K562 (cell line): ENCODE data around the gene NLGN3. TPM values are rescaled to one million over a fixed set of nuclear protein-coding genes. Genes with fewer than 3 reads are reported as not detected.

Experiments
- ARID2 ChIP-seq: fragments of 450-650 bp; IDR thresholded peaks from 2 replicates; pipeline ENCODE4 v1.6.1; 2017; ENCODE audit warnings: antibody characterized with exemption, mild to moderate bottlenecking
- CBFB ChIP-seq: sonication (generic); formaldehyde crosslinking; IDR thresholded peaks from 2 replicates; pipeline ENCODE4 v1.4.0; 2020; ENCODE audit warnings: mild to moderate bottlenecking, missing genetic modification reagents
- CBX1 ChIP-seq: sonication (generic); IDR thresholded peaks from 2 replicates; pipeline ENCODE4 v1.6.1; 2016; ENCODE audit warnings: antibody characterized with exemption, low read depth, mild to moderate bottlenecking
- CHD4 ChIP-seq: fragments of 200-600 bp; sonication (generic); IDR thresholded peaks from 3 replicates; pipeline ENCODE4 v1.6.1; 2012; ENCODE audit warnings: low read depth, mild to moderate bottlenecking, mixed read lengths, low read length, inconsistent platforms; ENCODE audit not compliant: insufficient read depth, insufficient replicate concordance, poor library complexity, severe bottlenecking
- CREM ChIP-seq: IDR thresholded peaks from 2 replicates; pipeline ENCODE4 v1.6.1; 2014; ENCODE audit warnings: antibody characterized with exemption, low read depth
- KDM2B ChIP-seq: fragments of 250-450 bp; sonication (Bioruptor Pico); IDR thresholded peaks from 2 replicates; pipeline ENCODE4 v1.8.0; 2021; ENCODE audit warnings: mild to moderate bottlenecking, moderate library complexity
- MAFG ChIP-seq: fragments of 450-650 bp; conservative IDR thresholded peaks from 2 replicates; pipeline ENCODE4 v1.6.1; 2016; ENCODE audit warnings: missing genetic modification characterization, missing compliant biosample characterization
- MCM3 ChIP-seq: fragments of 450-650 bp; IDR thresholded peaks from 2 replicates; pipeline ENCODE4 v1.6.1; 2016
- MYBL2 ChIP-seq, 2 experiments: fragments of 450-650 bp in 1 of 2; sonication (generic) in 1 of 2; formaldehyde crosslinking in 1 of 2; IDR thresholded peaks; 2 replicates each; pipeline versions ENCODE4 v1.6.1 to v1.8.1; 2017 to 2022; ENCODE audit warnings: borderline replicate concordance in 1 of 2, inconsistent platforms in 1 of 2, low read depth in 1 of 2, mild to moderate bottlenecking in 1 of 2, missing genetic modification reagents in 1 of 2, moderate library complexity in 1 of 2
- NFRKB ChIP-seq: fragments of 450-650 bp; IDR thresholded peaks from 2 replicates; pipeline ENCODE4 v1.6.1; 2016; ENCODE audit warnings: low read depth
- POLR2B ChIP-seq: fragments of 450-650 bp; IDR thresholded peaks from 2 replicates; pipeline ENCODE4 v1.6.1; 2018; ENCODE audit warnings: low read depth; ENCODE audit not compliant: partially characterized antibody
- PTTG1 ChIP-seq: fragments of 450-650 bp; IDR thresholded peaks from 2 replicates; pipeline ENCODE4 v1.6.1; 2016; ENCODE audit warnings: low read depth, mild to moderate bottlenecking, missing genetic modification characterization, missing compliant biosample characterization
- THRAP3 ChIP-seq: fragments of 450-650 bp; IDR thresholded peaks from 2 replicates; pipeline ENCODE4 v1.6.1; 2016; ENCODE audit warnings: mild to moderate bottlenecking, inconsistent platforms, borderline replicate concordance
- VEZF1 ChIP-seq: fragments of 200-800 bp; sonication (Bioruptor generic); IDR thresholded peaks from 2 replicates; pipeline ENCODE4 v1.6.1; 2017; ENCODE audit warnings: missing genetic modification characterization, missing compliant biosample characterization
- YY1 ChIP-seq, 3 experiments: IDR thresholded peaks; 2 replicates each; pipeline ENCODE4 v1.6.1; 2011; ENCODE audit warnings: low read length in 2 of 3, mild to moderate bottlenecking in 2 of 3, moderate library complexity in 2 of 3, borderline replicate concordance in 1 of 3, control low read depth in 1 of 3, low read depth in 1 of 3; ENCODE audit not compliant: insufficient read depth in 3 of 3, insufficient replicate concordance in 2 of 3, control insufficient read depth in 1 of 3, insufficient read length in 1 of 3; ENCODE audit errors: extremely low read depth in 1 of 3
- ZBTB8A ChIP-seq: fragments of 450-650 bp; IDR thresholded peaks from 2 replicates; pipeline ENCODE4 v1.6.1; 2018; ENCODE audit warnings: mild to moderate bottlenecking, moderate library complexity; ENCODE audit not compliant: partially characterized antibody
- ZNF592 ChIP-seq: fragments of 450-650 bp; IDR thresholded peaks from 2 replicates; pipeline ENCODE4 v1.6.1; 2017; ENCODE audit warnings: antibody characterized with exemption, mild to moderate bottlenecking
- ZNF766 ChIP-seq: fragments of 200-800 bp; sonication (Bioruptor generic); conservative IDR thresholded peaks from 2 replicates; pipeline ENCODE4 v1.6.1; 2016; ENCODE audit warnings: missing genetic modification characterization, missing compliant biosample characterization
- ZSCAN29 ChIP-seq: fragments of 450-650 bp; IDR thresholded peaks from 2 replicates; pipeline ENCODE4 v1.6.1; 2017
- polyA plus RNA-seq, 8 experiments: library from polyadenylated mRNA; depleted of rRNA in 4 of 8; stranded (reverse) in 5 of 8; unstranded in 3 of 8; fragments of >200 nt; fragmentation: Nextera tagmentation in 2 of 8; fragmentation: Illumina TruSeq in 1 of 8; extraction: Ambion mirVana in 2 of 8; extraction: Trizol in 1 of 8; gene quantifications; 2 replicates each; pipeline versions ENCODE4 v1.2.1 to v1.2.3, GENCODE V29; 2011 to 2014; ENCODE audit warnings: inconsistent platforms in 1 of 8, missing spikeins in 1 of 8
- total RNA-seq, 7 experiments: library from RNA; depleted of rRNA in 6 of 7; stranded (reverse); fragments of >200 nt in 6 of 7; fragmentation: Illumina TruSeq in 2 of 7; extraction: Trizol in 2 of 7; gene quantifications; 2 replicates each; pipeline versions ENCODE4 v1.2.1 to v1.2.3, GENCODE V29; 2011 to 2021; ENCODE audit warnings: low replicate concordance in 1 of 7
- TF ChIP-seq, protein P1 (sequence below): fragments of 250-450 bp; sonication (Bioruptor Pico); IDR thresholded peaks from 2 replicates; pipeline ENCODE4 v1.8.0; 2021; ENCODE audit warnings: moderate library complexity, mild to moderate bottlenecking, inconsistent platforms

The NLGN3 gene
- total and polyA plus RNA-seq, 9 of the 15 experiments (the other 6 are each of a cell fraction or from before 2014, with no cell fraction given), result 0.03 to 0.86 (median 0.25) TPM

DNA sequence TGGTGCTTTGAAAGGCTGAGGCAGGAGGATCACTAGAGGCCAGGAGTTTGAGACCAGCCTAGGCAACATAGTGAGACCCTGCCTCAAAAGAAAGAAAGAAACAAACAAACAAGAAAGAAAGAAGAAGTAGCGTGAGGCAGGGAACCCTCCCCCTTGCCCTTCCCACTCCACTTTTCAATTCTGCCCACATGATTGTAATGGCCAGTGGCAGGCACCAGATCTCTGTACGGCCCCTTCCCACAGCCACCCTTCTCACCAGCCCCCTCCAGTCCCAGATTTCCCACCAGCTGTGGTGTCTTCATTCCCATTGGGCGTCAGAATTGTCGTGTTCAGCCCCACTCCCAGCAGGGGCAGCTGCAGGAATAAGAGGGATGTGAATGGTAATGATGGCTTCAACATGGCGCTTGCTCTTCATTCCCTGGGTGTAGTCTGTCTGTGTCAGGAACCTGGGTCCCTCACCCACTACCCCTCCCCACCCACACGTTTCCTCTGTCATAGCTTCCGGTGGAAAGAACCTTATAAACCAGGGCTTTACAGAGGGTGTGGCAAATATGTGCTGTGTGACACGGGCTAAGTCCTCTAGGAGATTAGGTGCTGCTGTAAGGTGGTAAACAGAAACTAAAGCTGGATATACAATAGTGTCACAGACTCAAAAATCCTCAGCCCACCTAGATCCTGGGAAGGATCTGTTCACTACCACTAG is 33.3 kb upstream of the NLGN3 start, which contains the start of gene IL2RG (continued):
- TF ChIP-seq POLR2B (no peak), ARID2 (no peak), ZNF766 (CRISPR knock-in tag) (0 out of 2 replicates have a peak, but pooled peaks have one; percentile 20), THRAP3 (no peak), YY1 (IDR thresholded peaks at IDR 0.05; ENCODE audit: borderline replicate concordance in 1 of 3, control insufficient read depth in 1 of 3, extremely low read depth in 1 of 3, insufficient read depth in 3 of 3, insufficient read length in 1 of 3, insufficient replicate concordance in 2 of 3, low read depth in 1 of 3, low read length in 2 of 3) (peak in 2 of 3 experiments; percentile 22 to 62), NFRKB (0 out of 2 replicates have a peak, but pooled peaks have one; percentile 37), PTTG1 (tag) (no peak), CHD4 (no peak), ZNF592 (peak; percentile 74; the same call in 1 of the 2 replicates), KDM2B (no peak), MCM3 (no peak), CBX1 (no peak), MAFG (tag) (no peak), MYBL2 (IDR thresholded peaks at IDR 0.05; ENCODE audit: low read depth) (no peak), MYBL2 (CRISPR knock-in tag; IDR thresholded peaks at IDR 0.05; ENCODE audit: borderline replicate concordance) (no peak), ZBTB8A (no peak), CBFB (CRISPR knock-in tag) (no peak), VEZF1 (CRISPR knock-in tag) (peak; percentile 15; the same call in 1 of the 2 replicates), CREM (0 out of 2 replicates have a peak, but pooled peaks have one; percentile 26), ZSCAN29 (no peak)
- TF ChIP-seq, protein P1, sequence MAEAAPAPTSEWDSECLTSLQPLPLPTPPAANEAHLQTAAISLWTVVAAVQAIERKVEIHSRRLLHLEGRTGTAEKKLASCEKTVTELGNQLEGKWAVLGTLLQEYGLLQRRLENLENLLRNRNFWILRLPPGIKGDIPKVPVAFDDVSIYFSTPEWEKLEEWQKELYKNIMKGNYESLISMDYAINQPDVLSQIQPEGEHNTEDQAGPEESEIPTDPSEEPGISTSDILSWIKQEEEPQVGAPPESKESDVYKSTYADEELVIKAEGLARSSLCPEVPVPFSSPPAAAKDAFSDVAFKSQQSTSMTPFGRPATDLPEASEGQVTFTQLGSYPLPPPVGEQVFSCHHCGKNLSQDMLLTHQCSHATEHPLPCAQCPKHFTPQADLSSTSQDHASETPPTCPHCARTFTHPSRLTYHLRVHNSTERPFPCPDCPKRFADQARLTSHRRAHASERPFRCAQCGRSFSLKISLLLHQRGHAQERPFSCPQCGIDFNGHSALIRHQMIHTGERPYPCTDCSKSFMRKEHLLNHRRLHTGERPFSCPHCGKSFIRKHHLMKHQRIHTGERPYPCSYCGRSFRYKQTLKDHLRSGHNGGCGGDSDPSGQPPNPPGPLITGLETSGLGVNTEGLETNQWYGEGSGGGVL (CRISPR knock-in tag), result no peak
